HG02610 (cell line): ENCODE results near the gene KRT36.
A peak's percentile ranks its signal among the peaks of the same experiment; 100 is the strongest.

Experiments used
- ATAC-seq: cut with Tn5 transposase; IDR thresholded peaks from one replicate; pipeline ENCODE4 v1.9.1; 2021; ENCODE audit warnings: mild to moderate bottlenecking, moderate library complexity; ENCODE audit not compliant: unreplicated experiment

Gene KRT36

GRCh38 chr17:41504246-41504977, 14.7 kb upstream of the KRT36 start:
- ATAC-seq, result no peak

- ATAC-seq, result no peak
Measured at GRCh38 chr17:41503202-41503601, 13.5 kb upstream of the KRT36 start.

- no peak for ATAC-seq
Measured at GRCh38 chr17:41500131-41500911, 10.6 kb upstream of the KRT36 start.

- no peak for ATAC-seq
Measured at GRCh38 chr17:41499714-41500113, 10.0 kb upstream of the KRT36 start.

GRCh38 chr17:41498276-41498675, 8.6 kb upstream of the KRT36 start:
- ATAC-seq, result no peak

- ATAC-seq, result peak; percentile 76
Measured at GRCh38 chr17:41496803-41497484, 7.2 kb upstream of the KRT36 start.

GRCh38 chr17:41494524-41494923, 4.8 kb upstream of the KRT36 start:
- no peak for ATAC-seq

- no peak for ATAC-seq
Measured at GRCh38 chr17:41492771-41493170, 3.1 kb upstream of the KRT36 start.

GRCh38 chr17:41492351-41492750, 2.6 kb upstream of the KRT36 start:
- no peak for ATAC-seq

- no peak for ATAC-seq
Measured at GRCh38 chr17:41491476-41491875, 1.8 kb upstream of the KRT36 start.

GRCh38 chr17:41490000-41490990, 585 bp upstream of the KRT36 start:
- no peak for ATAC-seq

- ATAC-seq, result no peak
Measured at GRCh38 chr17:41486809-41487530, 2.7 kb downstream of the KRT36 start.

GRCh38 chr17:41486316-41486715, 3.4 kb downstream of the KRT36 start:
- ATAC-seq, result no peak

- no peak for ATAC-seq
Measured at GRCh38 chr17:41484920-41485904, 4.5 kb downstream of the KRT36 start.

- ATAC-seq, result no peak
Measured at GRCh38 chr17:41483991-41484826, 5.5 kb downstream of the KRT36 start.

- ATAC-seq, result no peak
Measured at GRCh38 chr17:41483531-41483930, 6.2 kb downstream of the KRT36 start.

GRCh38 chr17:41481036-41481435, 8.7 kb downstream of the KRT36 start, which contains the start of gene KRT35:
KRT35 (minus strand) TSS chr17:41481151; CDS start chr17:41481097, 54 bp downstream.
- ATAC-seq, result no peak

GRCh38 chr17:41480581-41480980, 9.1 kb downstream of the KRT36 start:
- ATAC-seq, result no peak
